GM12872 (cell line): ENCODE measurements around the gene PHF12.

Source experiments
- TF ChIP-seq, protein P1 (sequence below): IDR thresholded peaks from 3 replicates; pipeline ENCODE4 v1.5.1; 2011; ENCODE audit warnings: low read depth, mild to moderate bottlenecking, low read length, moderate library complexity; ENCODE audit not compliant: insufficient read depth

The PHF12 gene

GRCh38 chr17:28856028-28856574 is 95.2 kb downstream of the PHF12 start:
- TF ChIP-seq, protein P1, sequence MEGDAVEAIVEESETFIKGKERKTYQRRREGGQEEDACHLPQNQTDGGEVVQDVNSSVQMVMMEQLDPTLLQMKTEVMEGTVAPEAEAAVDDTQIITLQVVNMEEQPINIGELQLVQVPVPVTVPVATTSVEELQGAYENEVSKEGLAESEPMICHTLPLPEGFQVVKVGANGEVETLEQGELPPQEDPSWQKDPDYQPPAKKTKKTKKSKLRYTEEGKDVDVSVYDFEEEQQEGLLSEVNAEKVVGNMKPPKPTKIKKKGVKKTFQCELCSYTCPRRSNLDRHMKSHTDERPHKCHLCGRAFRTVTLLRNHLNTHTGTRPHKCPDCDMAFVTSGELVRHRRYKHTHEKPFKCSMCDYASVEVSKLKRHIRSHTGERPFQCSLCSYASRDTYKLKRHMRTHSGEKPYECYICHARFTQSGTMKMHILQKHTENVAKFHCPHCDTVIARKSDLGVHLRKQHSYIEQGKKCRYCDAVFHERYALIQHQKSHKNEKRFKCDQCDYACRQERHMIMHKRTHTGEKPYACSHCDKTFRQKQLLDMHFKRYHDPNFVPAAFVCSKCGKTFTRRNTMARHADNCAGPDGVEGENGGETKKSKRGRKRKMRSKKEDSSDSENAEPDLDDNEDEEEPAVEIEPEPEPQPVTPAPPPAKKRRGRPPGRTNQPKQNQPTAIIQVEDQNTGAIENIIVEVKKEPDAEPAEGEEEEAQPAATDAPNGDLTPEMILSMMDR: no peak

DNA sequence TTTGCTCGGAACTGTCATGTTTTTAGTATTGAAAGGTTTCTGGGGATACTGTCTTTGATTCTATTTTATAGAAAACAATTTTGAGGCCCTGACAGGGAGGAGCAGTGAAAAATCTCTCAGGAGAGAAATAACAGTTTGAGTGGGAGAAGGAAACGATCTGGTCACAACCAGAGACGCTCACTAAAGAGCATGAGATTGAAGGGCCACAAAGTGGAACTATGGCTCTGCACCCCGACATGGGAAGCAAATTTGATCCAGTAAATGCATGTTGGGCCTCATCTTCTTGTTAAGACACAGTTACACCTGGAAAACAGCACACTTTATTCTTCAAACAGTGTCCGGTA is 96.0 kb downstream of the PHF12 start:
- TF ChIP-seq, protein P1: no peak
